ENCODE data around the gene BPIFB3. TPM values are rescaled to one million over a fixed set of nuclear protein-coding genes. Genes with fewer than 3 reads are reported as not detected.
"Not testable (repeated sequence)": the region's sequence is repeated elsewhere in the genome, so short reads cannot be mapped to it uniquely, and the experiment has no call there.

Gene BPIFB3
- total RNA-seq, 4 donors from 2014 or later, result not detected

GRCh38 chr20:33105316-33105924 lies 51.7 kb downstream of the BPIFB3 start:
- no peaks in the 10 kb centered on the region for H3K27me3 ChIP-seq
- WGBS, 2 donors, result 70 to 78% methylated on average over 7 to 8 of the region's 8 CpGs
- H3K27ac ChIP-seq, result no peak overlapping the region
- TF ChIP-seq POLR2A (IDR thresholded peaks at IDR 0.05) (no peak), CTCF (IDR thresholded peaks at IDR 0.05) (no peak)
- no peaks in the 10 kb centered on the region for H3K9me3 ChIP-seq
- intact Hi-C loops (cut with DNase I), result no loop called here
- no peaks in the 10 kb centered on the region for H3K36me3 ChIP-seq
- no peaks in the 10 kb centered on the region for H3K4me1 ChIP-seq
- no peak overlapping the region for H3K4me3 ChIP-seq (replicated peaks in 1 of 3)
- no peak for DNase-seq

GRCh38 chr20:33106058-33106620 lies 52.4 kb downstream of the BPIFB3 start:
- DNase-seq; intact Hi-C loops (cut with DNase I); H3K27ac ChIP-seq; H3K9me3 ChIP-seq; H3K4me3 ChIP-seq (replicated peaks in 1 of 3); H3K27me3 ChIP-seq; H3K4me1 ChIP-seq; H3K36me3 ChIP-seq: not testable (repeated sequence)
- WGBS, 2 donors, result 65 to 66% methylated on average over 7 of the region's 7 CpGs

- H3K27me3 ChIP-seq, result no peaks in the 10 kb centered on the region
- DNase-seq, result no peak
- 68 to 73% methylated on average over 2 of the region's 2 CpGs for WGBS, 2 donors
Measured at GRCh38 chr20:33108661-33109060, 55.0 kb downstream of the BPIFB3 start.

GRCh38 chr20:33110147-33110825 lies 56.6 kb downstream of the BPIFB3 start:
- intact Hi-C loops (cut with DNase I), result no loop called here

More at GRCh38 chr20:33108661-33109060, 55.0 kb downstream of the BPIFB3 start:
- Histone ChIP-seq H3K4me1 (no peaks in the 10 kb centered on the region), H3K4me3 (replicated peaks in 1 of 3) (no peak overlapping the region), H3K27ac (no peak overlapping the region), H3K36me3 (no peaks in the 10 kb centered on the region), H3K9me3 (no peaks in the 10 kb centered on the region)
- TF ChIP-seq CTCF (IDR thresholded peaks at IDR 0.05) (no peak), POLR2A (IDR thresholded peaks at IDR 0.05) (no peak)
- intact Hi-C loops (cut with DNase I), result no loop called here

GRCh38 chr20:33111306-33111705 lies 57.6 kb downstream of the BPIFB3 start:
- 92 to 100% methylated on average over 2 to 3 of the region's 5 CpGs for WGBS, 2 donors
- Histone ChIP-seq H3K9me3 (no peaks in the 10 kb centered on the region), H3K4me3 (replicated peaks in 1 of 3) (no peak overlapping the region), H3K4me1 (no peaks in the 10 kb centered on the region), H3K27me3 (no peaks in the 10 kb centered on the region), H3K27ac (no peak overlapping the region), H3K36me3 (no peaks in the 10 kb centered on the region)
- TF ChIP-seq POLR2A (IDR thresholded peaks at IDR 0.05) (no peak), CTCF (IDR thresholded peaks at IDR 0.05) (no peak)
- DNase-seq, result no peak
- intact Hi-C loops (cut with DNase I), result no loop called here

More at GRCh38 chr20:33110147-33110825, 56.6 kb downstream of the BPIFB3 start:
- Histone ChIP-seq H3K4me1 (no peaks in the 10 kb centered on the region), H3K4me3 (replicated peaks in 1 of 3) (no peak overlapping the region), H3K27me3 (no peaks in the 10 kb centered on the region), H3K36me3 (no peaks in the 10 kb centered on the region), H3K27ac (no peak overlapping the region), H3K9me3 (no peaks in the 10 kb centered on the region)
- 89 to 92% methylated on average over 8 of the region's 8 CpGs for WGBS, 2 donors
- no peak for TF ChIP-seq CTCF (IDR thresholded peaks at IDR 0.05)
- no peak for TF ChIP-seq POLR2A (IDR thresholded peaks at IDR 0.05)
- DNase-seq, result no peak

All from thyroid gland (tissue), 4 donors.